GM23338 (cell line): ENCODE data around the gene SYNDIG1. TPM values are rescaled to one million over a fixed set of nuclear protein-coding genes. Genes with fewer than 3 reads are reported as not detected.

ENCODE experiments used
- ATAC-seq: fragments of 200-7000 bp; cut with Tn5 transposase; 3 replicates; pipeline ENCODE4 v1.9.1; 2020
- DNase-seq: peaks from one replicate; pipeline ENCODE4 v3.0.0-alpha.2; 2015; ENCODE audit warnings: low spot score
- H2AFZ ChIP-seq: fragments of 200-600 bp; sonication (generic); 2 replicates; pipeline ENCODE4 v1.8.0; 2016; ENCODE audit warnings: antibody characterized with exemption, mild to moderate bottlenecking, moderate library complexity
- H3F3A ChIP-seq: fragments of 200-600 bp; sonication (generic); replicated peaks from 2 replicates; pipeline ENCODE4 v1.8.0; 2017; ENCODE audit warnings: antibody characterized with exemption, mixed run types, low read depth
- H3K27ac ChIP-seq: fragments of 200-600 bp; sonication (generic); 2 replicates; pipeline ENCODE4 v1.6.1; 2016; ENCODE audit warnings: low read depth
- H3K27me3 ChIP-seq: fragments of 200-600 bp; sonication (generic); 2 replicates; pipeline ENCODE4 v1.8.0; 2016; ENCODE audit warnings: mild to moderate bottlenecking, mixed run types, moderate library complexity; ENCODE audit not compliant: insufficient read depth
- H3K36me3 ChIP-seq: fragments of 200-600 bp; sonication (generic); 2 replicates; pipeline ENCODE4 v1.8.0; 2016; ENCODE audit warnings: mild to moderate bottlenecking; ENCODE audit not compliant: insufficient read depth
- H3K4me1 ChIP-seq: fragments of 200-600 bp; sonication (generic); 2 replicates; pipeline ENCODE4 v1.8.0; 2016; ENCODE audit warnings: mild to moderate bottlenecking, moderate library complexity; ENCODE audit not compliant: insufficient read depth
- H3K4me2 ChIP-seq: fragments of 200-600 bp; sonication (generic); 2 replicates; pipeline ENCODE4 v1.7.1; 2017; ENCODE audit warnings: mixed run types
- H3K4me3 ChIP-seq: fragments of 200-600 bp; sonication (generic); 2 replicates; pipeline ENCODE4 v1.6.1; 2016; ENCODE audit warnings: mixed run types
- H3K79me2 ChIP-seq: fragments of 200-600 bp; sonication (generic); replicated peaks from 2 replicates; pipeline ENCODE4 v1.8.0; 2017; ENCODE audit warnings: mild to moderate bottlenecking; ENCODE audit not compliant: insufficient read depth
- H3K9me2 ChIP-seq: fragments of 200-600 bp; sonication (generic); 2 replicates; pipeline ENCODE4 v1.8.0; 2017; ENCODE audit not compliant: insufficient read depth
- H4K20me1 ChIP-seq: fragments of 200-600 bp; sonication (generic); replicated peaks from 2 replicates; pipeline ENCODE4 v1.8.0; 2017; ENCODE audit warnings: mild to moderate bottlenecking; ENCODE audit not compliant: insufficient read depth
- H3K27ac Mint-ChIP-seq: 2 replicates; pipeline ENCODE4 v1.8.0; 2020; ENCODE audit warnings: inconsistent platforms, mild to moderate bottlenecking, moderate library complexity, mixed read lengths
- H3K27me3 Mint-ChIP-seq: 3 replicates; pipeline ENCODE4 v1.8.0; 2022; ENCODE audit warnings: low read depth, mild to moderate bottlenecking, moderate library complexity, mixed read lengths, inconsistent platforms; ENCODE audit not compliant: insufficient read depth, poor library complexity
- H3K36me3 Mint-ChIP-seq: 3 replicates; pipeline ENCODE4 v1.8.0; 2021; ENCODE audit warnings: low read depth, mild to moderate bottlenecking, inconsistent platforms, moderate library complexity, mixed read lengths
- H3K4me1 Mint-ChIP-seq: 3 replicates; pipeline ENCODE4 v1.8.0; 2020; ENCODE audit warnings: mild to moderate bottlenecking, inconsistent platforms, mixed read lengths
- H3K4me3 Mint-ChIP-seq: 3 replicates; pipeline ENCODE4 v1.8.0; 2021; ENCODE audit warnings: moderate library complexity, mild to moderate bottlenecking, inconsistent platforms, mixed read lengths
- H3K9me3 Mint-ChIP-seq: 3 replicates; pipeline ENCODE4 v1.8.0; 2020; ENCODE audit warnings: moderate library complexity, mild to moderate bottlenecking, inconsistent platforms, mixed read lengths
- ETS1 ChIP-seq: IDR thresholded peaks from 2 replicates; pipeline ENCODE4 v1.6.1; 2016; ENCODE audit warnings: antibody characterized with exemption
- EZH2phosphoT487 ChIP-seq: fragments of 200-600 bp; sonication (generic); IDR thresholded peaks from one replicate; pipeline ENCODE4 v1.8.1; 2018; ENCODE audit warnings: antibody characterized with exemption; ENCODE audit not compliant: unreplicated experiment
- JUNB ChIP-seq: IDR thresholded peaks from one replicate; pipeline ENCODE4 v1.6.1; 2016; ENCODE audit warnings: antibody characterized with exemption; ENCODE audit not compliant: unreplicated experiment
- REST ChIP-seq: IDR thresholded peaks from one replicate; pipeline ENCODE4 v1.6.1; 2018; ENCODE audit warnings: antibody characterized with exemption; ENCODE audit not compliant: unreplicated experiment
- STAT1 ChIP-seq: IDR thresholded peaks from one replicate; pipeline ENCODE4 v1.6.1; 2016; ENCODE audit warnings: antibody characterized with exemption; ENCODE audit not compliant: unreplicated experiment
- ZNF114 ChIP-seq: fragments of 250-450 bp; sonication (Bioruptor Pico); IDR thresholded peaks from 2 replicates; pipeline ENCODE4 v1.5.0; 2020; ENCODE audit warnings: mild to moderate bottlenecking, moderate library complexity
- polyA plus RNA-seq: library from polyadenylated mRNA; unstranded; fragments of >200 nt; fragmentation: Nextera tagmentation; extraction: Ambion mirVana; gene quantifications from 2 replicates; pipeline ENCODE4 v1.2.1, GENCODE V29; 2016
- total RNA-seq: library from RNA; depleted of rRNA; stranded (reverse); fragments of >200 nt; shearing (Covaris generic); gene quantifications from 2 replicates; pipeline ENCODE4 v1.2.3, GENCODE V29; 2014

Gene SYNDIG1
- total and polyA plus RNA-seq, 2 experiments from 2014 or later: 2.8 to 4.8 TPM

GRCh38 chr20:24708411-24709295 lies 239.2 kb downstream of the SYNDIG1 start:
- Histone ChIP-seq H4K20me1 (no peaks in the 10 kb centered on the region), H3K4me1 (no peaks in the 10 kb centered on the region), H3K27me3 (no peaks in the 10 kb centered on the region), H3K79me2 (no peaks in the 10 kb centered on the region), H3F3A (no peaks in the 10 kb centered on the region), H3K9me2 (0 out of 2 replicates have a peak, but pooled peaks cover 6% of the 10 kb centered on the region), H3K4me3 (no peak overlapping the region), H2AFZ (no peak overlapping the region), H3K36me3 (no peaks in the 10 kb centered on the region), H3K27ac (no peak overlapping the region), H3K4me2 (no peak overlapping the region)
- Mint-ChIP-seq H3K4me3 (no peak overlapping the region), H3K4me1 (no peaks in the 10 kb centered on the region; the same call in 2 of the 3 replicates), H3K27ac (no peak overlapping the region), H3K36me3 (no peaks in the 10 kb centered on the region), H3K27me3 (no peaks in the 10 kb centered on the region), H3K9me3 (no peaks in the 10 kb centered on the region)
- no peak for DNase-seq
- ATAC-seq: no peak
- TF ChIP-seq ZNF114: no peak
- no peak for TF ChIP-seq STAT1
- no peak for TF ChIP-seq JUNB
- TF ChIP-seq ETS1: no peak
- TF ChIP-seq REST: no peak
- TF ChIP-seq EZH2phosphoT487: no peak
